ENCODE data around the gene YJU2. TPM values are rescaled to one million over a fixed set of nuclear protein-coding genes. Genes with fewer than 3 reads are reported as not detected.
"Not testable (repeated sequence)": the region's sequence is repeated elsewhere in the genome, so short reads cannot be mapped to it uniquely, and the experiment has no call there.

The YJU2 gene
- total and polyA plus RNA-seq, 7 experiments from 2014 or later, result 24.4 to 44.7 (median 31.9) TPM

- H3K36me3 ChIP-seq (ENCODE audit: control insufficient read depth in 2 of 3, insufficient read depth in 3 of 3, low read length in 3 of 3), result no peaks in the 10 kb centered on the region
- Mint-ChIP-seq H3K4me1 (no peaks in the 10 kb centered on the region), H3K36me3 (peaks cover 0 to 9% (median 3%) of the 10 kb centered on the region in 5 donors), H3K27me3 (peaks cover 0 to 9% (median 0%) of the 10 kb centered on the region in 5 donors), H3K27ac (no peak overlapping the region), H3K9me3 (peaks cover 0 to 11% (median 5%) of the 10 kb centered on the region in 11 donors), H3K4me3 (no peak overlapping the region)
- no peak overlapping the region for H3K4me3 ChIP-seq (ENCODE audit: low read length)
- ATAC-seq (no peak), DNase-seq (no peak)
- intact Hi-C loops (cut with micrococcal nuclease), result no loop called here
- no peaks in the 10 kb centered on the region for H3K27me3 ChIP-seq (ENCODE audit: control insufficient read depth in 2 of 2, insufficient read depth in 2 of 2, low read length in 2 of 2)
- no peaks in the 10 kb centered on the region for H3K9me3 ChIP-seq (ENCODE audit: control insufficient read depth in 2 of 3, low read length in 3 of 3)
- POLR2A ChIA-PET, result no interaction called here
- H3K27ac ChIP-seq (ENCODE audit: low read depth, low read length), result no peak overlapping the region
- no peaks in the 10 kb centered on the region for H3K4me1 ChIP-seq (ENCODE audit: control insufficient read depth in 2 of 2, insufficient read depth in 2 of 2, low read length in 2 of 2)
- CTCF ChIA-PET, result no interaction called here
These were observed 8.0 kb upstream of the YJU2 start for GRCh38 chr19:4238831-4239230.

- peaks cover 0 to 11% (median 5%) of the 10 kb centered on the region in 11 donors for H3K9me3 Mint-ChIP-seq
- ChIA-PET CTCF (no interaction called here), POLR2A (no interaction called here)
- intact Hi-C loops (cut with micrococcal nuclease), result no loop called here
- H3K4me3 Mint-ChIP-seq, result no peak overlapping the region
- H3K27me3 Mint-ChIP-seq, result peaks cover 0 to 5% (median 0%) of the 10 kb centered on the region in 5 donors
- no peak for DNase-seq
- peaks cover 4 to 5% of the 10 kb centered on the region in 2 donors for H3K4me1 ChIP-seq (ENCODE audit: control insufficient read depth in 2 of 2, insufficient read depth in 2 of 2, low read length in 2 of 2)
- H3K4me3 ChIP-seq (ENCODE audit: low read length), result no peak overlapping the region
- no peak overlapping the region for H3K27ac ChIP-seq (ENCODE audit: low read depth, low read length)
- peaks cover 0 to 9% (median 3%) of the 10 kb centered on the region in 5 donors for H3K36me3 Mint-ChIP-seq
- no peak for ATAC-seq
- no peaks in the 10 kb centered on the region for H3K27me3 ChIP-seq (ENCODE audit: control insufficient read depth in 2 of 2, insufficient read depth in 2 of 2, low read length in 2 of 2)
- H3K36me3 ChIP-seq (ENCODE audit: control insufficient read depth in 2 of 3, insufficient read depth in 3 of 3, low read length in 3 of 3), result no peaks in the 10 kb centered on the region
- no peak overlapping the region for H3K27ac Mint-ChIP-seq
- H3K4me1 Mint-ChIP-seq, result peaks cover 0 to 8% (median 5%) of the 10 kb centered on the region in 7 donors
- no peaks in the 10 kb centered on the region for H3K9me3 ChIP-seq (ENCODE audit: control insufficient read depth in 2 of 3, low read length in 3 of 3)
These were observed 5.0 kb upstream of the YJU2 start for GRCh38 chr19:4241824-4242430.

DNA sequence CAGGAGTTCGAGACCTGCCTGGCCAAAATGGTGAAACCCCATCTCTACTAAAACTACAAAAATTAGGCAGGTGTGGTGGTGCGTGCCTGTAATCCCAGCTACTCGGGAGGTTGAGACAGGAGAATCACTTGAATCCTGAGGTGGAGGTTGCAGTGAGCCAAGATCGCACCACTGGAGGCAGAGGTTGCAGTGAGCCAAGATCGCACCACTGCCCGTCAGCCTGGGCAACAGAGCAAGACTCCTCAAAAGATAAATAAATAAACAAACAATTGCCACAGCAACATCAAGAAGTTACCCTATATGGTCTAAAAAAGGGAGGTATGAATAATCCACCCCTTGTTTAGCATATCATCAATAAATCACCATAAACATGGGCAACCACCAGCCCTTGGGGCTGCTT is 942 bp upstream of the YJU2 start:
- intact Hi-C loops (cut with micrococcal nuclease), result loop anchor here (2.0 kb wide), 3 partner anchors 259 to 483 kb away; partner anchors contain the start of genes DPP9 (in 1 of the 2) and MRPL54 (in 1 of the 2)
- DNase-seq; CTCF ChIA-PET; H3K27me3 ChIP-seq (ENCODE audit: control insufficient read depth in 2 of 2, insufficient read depth in 2 of 2, low read length in 2 of 2); ATAC-seq; POLR2A ChIA-PET; H3K27me3 Mint-ChIP-seq; H3K9me3 ChIP-seq (ENCODE audit: control insufficient read depth in 2 of 3, low read length in 3 of 3): not testable (repeated sequence)
- Histone ChIP-seq H3K4me1 (ENCODE audit: control insufficient read depth in 2 of 2, insufficient read depth in 2 of 2, low read length in 2 of 2) (peaks cover 12 to 13% of the 10 kb centered on the region in 2 donors), H3K4me3 (ENCODE audit: low read length) (peak overlapping the region; percentile 100), H3K27ac (ENCODE audit: low read depth, low read length) (peak overlapping the region; percentile 99), H3K36me3 (ENCODE audit: control insufficient read depth in 2 of 3, insufficient read depth in 3 of 3, low read length in 3 of 3) (peaks cover 13 to 31% (median 15%) of the 10 kb centered on the region in 3 experiments)
- H3K36me3 Mint-ChIP-seq, result peaks cover 12 to 27% (median 21%) of the 10 kb centered on the region in 5 donors
- peaks cover 0 to 18% (median 5%) of the 10 kb centered on the region in 11 donors for H3K9me3 Mint-ChIP-seq
- H3K4me1 Mint-ChIP-seq, result peaks cover 10 to 33% (median 24%) of the 10 kb centered on the region in 7 donors
- H3K27ac Mint-ChIP-seq, result peak overlapping the region in 7 of 9 donors; percentile 97 to 100 (median 99)
- peak overlapping the region in 3 of 10 donors; percentile 91 to 97 (median 96) for H3K4me3 Mint-ChIP-seq

DNA sequence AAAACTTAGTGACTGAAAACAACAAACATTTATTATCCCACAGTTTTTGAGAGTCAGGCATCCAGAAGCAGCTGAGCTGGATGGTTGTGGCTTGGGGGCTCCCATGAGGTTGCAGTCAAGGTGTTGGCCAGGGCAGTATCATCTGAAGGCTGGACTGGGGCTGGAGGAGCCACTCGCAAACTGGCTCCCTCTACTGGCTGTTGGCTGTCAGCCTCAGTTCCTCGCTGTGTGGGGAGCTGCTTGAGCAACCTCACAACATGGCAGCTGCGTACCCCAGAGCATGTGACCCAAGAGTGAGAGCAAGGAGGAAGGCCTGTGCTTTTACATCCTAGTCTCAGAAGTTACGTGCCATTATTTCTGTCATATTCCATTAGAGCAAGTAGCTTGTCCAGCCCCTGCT is 9.7 kb downstream of the YJU2 start:
- Histone ChIP-seq H3K9me3 (ENCODE audit: control insufficient read depth in 2 of 3, low read length in 3 of 3) (peaks cover 0 to 5% (median 0%) of the 10 kb centered on the region in 3 experiments), H3K27ac (ENCODE audit: low read depth, low read length) (no peak overlapping the region), H3K4me1 (ENCODE audit: control insufficient read depth in 2 of 2, insufficient read depth in 2 of 2, low read length in 2 of 2) (no peaks in the 10 kb centered on the region), H3K4me3 (ENCODE audit: low read length) (no peak overlapping the region), H3K27me3 (ENCODE audit: control insufficient read depth in 2 of 2, insufficient read depth in 2 of 2, low read length in 2 of 2) (no peaks in the 10 kb centered on the region), H3K36me3 (ENCODE audit: control insufficient read depth in 2 of 3, insufficient read depth in 3 of 3, low read length in 3 of 3) (peaks cover 24 to 89% (median 27%) of the 10 kb centered on the region in 3 experiments)
- Mint-ChIP-seq H3K27me3 (no peaks in the 10 kb centered on the region), H3K27ac (peak overlapping the region in 1 of 9 donors; percentile 43), H3K9me3 (peaks cover 0 to 6% (median 0%) of the 10 kb centered on the region in 11 donors), H3K4me3 (no peak overlapping the region), H3K36me3 (peaks cover 13 to 40% (median 25%) of the 10 kb centered on the region in 5 donors), H3K4me1 (peaks cover 0 to 6% (median 2%) of the 10 kb centered on the region in 7 donors)
- ATAC-seq (no peak), DNase-seq (no peak)
- POLR2A ChIA-PET, result interaction anchor here (0.6 kb wide), 1 partner anchor 1209 kb away, joined by 3 read pairs; no protein-coding TSS in a partner anchor
- intact Hi-C loops (cut with micrococcal nuclease), result no loop called here
- CTCF ChIA-PET, result interaction anchor here (0.9 to 1.2 kb wide), 3 partner anchors 9 to 145 kb away, joined by 3 to 5 read pairs (median 3); partner anchors contain the start of gene YJU2

- peaks cover 0 to 6% (median 2%) of the 10 kb centered on the region in 7 donors for H3K4me1 Mint-ChIP-seq
These were observed 10.1 kb downstream of the YJU2 start for GRCh38 chr19:4257025-4257424.

DNA sequence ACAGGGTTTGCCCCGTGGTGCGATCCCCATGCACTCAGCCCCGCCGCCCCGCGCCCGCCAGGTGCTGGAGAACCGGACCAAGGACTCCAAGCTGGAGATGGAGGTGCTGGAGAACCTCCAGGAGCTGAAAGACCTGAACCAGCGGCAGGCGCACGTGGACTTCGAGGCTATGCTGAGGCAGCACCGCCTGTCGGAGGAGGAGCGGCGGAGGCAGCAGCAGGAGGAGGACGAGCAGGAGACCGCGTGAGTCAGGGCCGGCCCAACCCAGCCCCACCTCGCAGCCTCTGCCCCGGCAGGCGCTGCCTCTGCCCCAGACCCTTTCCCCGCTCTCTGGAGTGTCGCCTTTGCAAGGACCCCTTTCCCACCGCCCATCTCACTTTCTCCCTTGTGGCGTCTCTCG is 11.3 kb downstream of the YJU2 start:
- ChIA-PET POLR2A (no interaction called here), CTCF (no interaction called here)
- Histone ChIP-seq H3K4me3 (ENCODE audit: low read length) (no peak overlapping the region), H3K4me1 (ENCODE audit: control insufficient read depth in 2 of 2, insufficient read depth in 2 of 2, low read length in 2 of 2) (no peaks in the 10 kb centered on the region), H3K27ac (ENCODE audit: low read depth, low read length) (no peak overlapping the region), H3K9me3 (ENCODE audit: control insufficient read depth in 2 of 3, low read length in 3 of 3) (peaks cover 0 to 5% (median 0%) of the 10 kb centered on the region in 3 experiments), H3K36me3 (ENCODE audit: control insufficient read depth in 2 of 3, insufficient read depth in 3 of 3, low read length in 3 of 3) (peaks cover 18 to 93% (median 20%) of the 10 kb centered on the region in 3 experiments), H3K27me3 (ENCODE audit: control insufficient read depth in 2 of 2, insufficient read depth in 2 of 2, low read length in 2 of 2) (no peaks in the 10 kb centered on the region)
- Mint-ChIP-seq H3K27me3 (no peaks in the 10 kb centered on the region), H3K4me1 (peaks cover 0 to 6% (median 2%) of the 10 kb centered on the region in 7 donors), H3K27ac (no peak overlapping the region), H3K4me3 (no peak overlapping the region), H3K36me3 (peaks cover 13 to 37% (median 25%) of the 10 kb centered on the region in 5 donors), H3K9me3 (peaks cover 0 to 6% (median 0%) of the 10 kb centered on the region in 11 donors)
- DNase-seq, result no peak
- ATAC-seq, result peak; percentile 9
- intact Hi-C loops (cut with micrococcal nuclease), result no loop called here

More at GRCh38 chr19:4257025-4257424, 10.1 kb downstream of the YJU2 start:
- H3K27me3 ChIP-seq (ENCODE audit: control insufficient read depth in 2 of 2, insufficient read depth in 2 of 2, low read length in 2 of 2), result no peaks in the 10 kb centered on the region
- ATAC-seq, result no peak
- ChIA-PET CTCF (interaction anchor here (1.1 to 1.2 kb wide), 2 partner anchors 9 to 10 kb away, joined by 3 to 5 read pairs; partner anchors contain the start of gene YJU2), POLR2A (no interaction called here)
- H3K4me1 ChIP-seq (ENCODE audit: control insufficient read depth in 2 of 2, insufficient read depth in 2 of 2, low read length in 2 of 2), result no peaks in the 10 kb centered on the region
- no peak overlapping the region for H3K27ac ChIP-seq (ENCODE audit: low read depth, low read length)
- peaks cover 0 to 5% (median 0%) of the 10 kb centered on the region in 3 experiments for H3K9me3 ChIP-seq (ENCODE audit: control insufficient read depth in 2 of 3, low read length in 3 of 3)
- peaks cover 24 to 89% (median 27%) of the 10 kb centered on the region in 3 experiments for H3K36me3 ChIP-seq (ENCODE audit: control insufficient read depth in 2 of 3, insufficient read depth in 3 of 3, low read length in 3 of 3)
- peaks cover 13 to 40% (median 25%) of the 10 kb centered on the region in 5 donors for H3K36me3 Mint-ChIP-seq
- peak overlapping the region in 1 of 9 donors; percentile 43 for H3K27ac Mint-ChIP-seq
- no peak overlapping the region for H3K4me3 ChIP-seq (ENCODE audit: low read length)
- no peak for DNase-seq
- H3K27me3 Mint-ChIP-seq, result no peaks in the 10 kb centered on the region
- no peak overlapping the region for H3K4me3 Mint-ChIP-seq
- H3K9me3 Mint-ChIP-seq, result peaks cover 0 to 6% (median 0%) of the 10 kb centered on the region in 11 donors
- intact Hi-C loops (cut with micrococcal nuclease), result no loop called here
